HG03280 (cell line): Measurements from ENCODE around the gene IDH3A.

Source experiments
- ATAC-seq: cut with Tn5 transposase; IDR thresholded peaks from one replicate; pipeline ENCODE4 v1.9.1; 2021; ENCODE audit warnings: mild to moderate bottlenecking, moderate library complexity; ENCODE audit not compliant: unreplicated experiment

The IDH3A gene

GRCh38 chr15:78213956-78214355, 64.8 kb downstream of the IDH3A start:
- ATAC-seq: no peak

- no peak for ATAC-seq
Measured at GRCh38 chr15:78216276-78217104, 67.3 kb downstream of the IDH3A start.

- ATAC-seq: no peak
Measured at GRCh38 chr15:78220713-78221112, 71.6 kb downstream of the IDH3A start.
